Memory B cell (primary cell): ENCODE results near the gene RAB11A.
"Not testable (repeated sequence)": the region's sequence is repeated elsewhere in the genome, so short reads cannot be mapped to it uniquely, and the experiment has no call there.

Experiments used
- ATAC-seq: fragments of 150-1000 bp; cut with Tn5 transposase; 2 replicates; pipeline ENCODE4 v1.10.0; 2021; ENCODE audit warnings: low read depth, mild to moderate bottlenecking, moderate library complexity
- DNase-seq, 2 donors: peaks; one replicate each; pipeline ENCODE4 v3.0.0; 2022; ENCODE audit warnings: low spot score in 2 of 2
- H3K27ac Mint-ChIP-seq: one replicate; pipeline ENCODE4 v1.8.0; 2022; ENCODE audit warnings: mild to moderate bottlenecking, moderate library complexity, mixed read lengths
- H3K27me3 Mint-ChIP-seq: one replicate; pipeline ENCODE4 v1.8.0; 2022; ENCODE audit warnings: mixed read lengths
- H3K36me3 Mint-ChIP-seq: one replicate; pipeline ENCODE4 v1.8.0; 2022; ENCODE audit warnings: mild to moderate bottlenecking, mixed read lengths
- H3K4me1 Mint-ChIP-seq: one replicate; pipeline ENCODE4 v1.8.0; 2022; ENCODE audit warnings: mixed read lengths
- H3K4me3 Mint-ChIP-seq: one replicate; pipeline ENCODE4 v1.8.0; 2022; ENCODE audit warnings: mild to moderate bottlenecking, moderate library complexity, mixed read lengths
- H3K9me3 Mint-ChIP-seq: one replicate; pipeline ENCODE4 v1.8.0; 2022; ENCODE audit warnings: mixed read lengths

Gene RAB11A

DNA sequence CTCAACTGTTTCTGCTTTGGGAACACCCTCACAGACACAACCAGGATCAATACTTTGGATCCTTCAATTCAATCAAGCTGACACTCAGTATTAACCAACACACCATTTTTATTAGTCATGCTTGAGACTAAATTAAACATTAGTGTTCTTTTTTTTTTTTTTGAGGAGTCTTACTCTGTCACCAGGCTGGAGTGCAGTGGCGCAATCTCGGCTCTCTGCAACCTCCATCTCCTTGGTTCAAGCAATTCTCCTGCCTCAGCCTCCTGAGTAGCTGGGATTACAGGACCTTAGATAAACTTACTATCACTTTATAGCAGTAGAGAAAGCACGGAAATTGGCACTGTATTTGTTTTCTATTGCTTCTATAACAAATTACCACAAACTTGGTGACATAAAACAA is 2.0 kb upstream of the RAB11A start:
- no peaks in the 10 kb centered on the region for H3K36me3 Mint-ChIP-seq
- no peak overlapping the region for H3K4me3 Mint-ChIP-seq
- DNase-seq: no peak
- no peak for ATAC-seq
- H3K27me3 Mint-ChIP-seq: no peaks in the 10 kb centered on the region
- H3K4me1 Mint-ChIP-seq: peaks cover 20% of the 10 kb centered on the region
- no peak overlapping the region for H3K27ac Mint-ChIP-seq
- no peaks in the 10 kb centered on the region for H3K9me3 Mint-ChIP-seq

DNA sequence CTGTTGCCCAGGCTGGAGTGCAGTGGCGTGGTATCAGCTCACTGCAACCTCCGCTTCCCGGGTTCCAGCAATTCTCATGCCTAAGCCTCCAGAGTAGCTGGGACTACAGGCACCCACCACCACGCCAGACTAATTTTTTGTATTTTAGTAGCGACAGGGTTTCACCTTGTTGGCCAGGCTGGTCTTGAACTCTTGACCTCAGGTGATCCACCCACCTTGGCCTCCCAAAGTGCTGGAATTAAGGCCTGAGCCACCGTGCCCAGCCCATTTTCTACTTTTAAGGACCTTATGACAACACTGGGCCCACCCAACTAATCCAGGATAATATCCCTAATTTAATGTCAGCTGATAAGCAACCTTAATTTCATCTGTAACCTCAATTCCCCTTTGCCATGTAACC is 1.4 kb upstream of the RAB11A start:
- not testable (repeated sequence) for H3K4me3 Mint-ChIP-seq, H3K36me3 Mint-ChIP-seq
- H3K4me1 Mint-ChIP-seq: peaks cover 19% of the 10 kb centered on the region

GRCh38 chr15:65868546-65869125 is 655 bp upstream of the RAB11A start:
- peaks cover 19% of the 10 kb centered on the region for H3K4me1 Mint-ChIP-seq
- H3K9me3 Mint-ChIP-seq: no peaks in the 10 kb centered on the region
- no peaks in the 10 kb centered on the region for H3K27me3 Mint-ChIP-seq
- DNase-seq (no peak), ATAC-seq (no peak)
- no peaks in the 10 kb centered on the region for H3K36me3 Mint-ChIP-seq
- peak overlapping the region; percentile 96 for H3K27ac Mint-ChIP-seq
- peak overlapping the region; percentile 98 for H3K4me3 Mint-ChIP-seq

More for the DNA sequence above, 1.4 kb upstream of the RAB11A start:
- ATAC-seq, H3K9me3 Mint-ChIP-seq, H3K27ac Mint-ChIP-seq, H3K27me3 Mint-ChIP-seq, DNase-seq: not testable (repeated sequence)

GRCh38 chr15:65869954-65870871 is 922 bp downstream of the RAB11A start:
- Mint-ChIP-seq H3K27ac (peak overlapping the region; percentile 96), H3K4me1 (peaks cover 21% of the 10 kb centered on the region), H3K9me3 (no peaks in the 10 kb centered on the region), H3K36me3 (peaks cover 2% of the 10 kb centered on the region), H3K4me3 (peak overlapping the region; percentile 98), H3K27me3 (no peaks in the 10 kb centered on the region)
- DNase-seq: peak in 1 of 2 donors; percentile 20
- no peak for ATAC-seq

DNA sequence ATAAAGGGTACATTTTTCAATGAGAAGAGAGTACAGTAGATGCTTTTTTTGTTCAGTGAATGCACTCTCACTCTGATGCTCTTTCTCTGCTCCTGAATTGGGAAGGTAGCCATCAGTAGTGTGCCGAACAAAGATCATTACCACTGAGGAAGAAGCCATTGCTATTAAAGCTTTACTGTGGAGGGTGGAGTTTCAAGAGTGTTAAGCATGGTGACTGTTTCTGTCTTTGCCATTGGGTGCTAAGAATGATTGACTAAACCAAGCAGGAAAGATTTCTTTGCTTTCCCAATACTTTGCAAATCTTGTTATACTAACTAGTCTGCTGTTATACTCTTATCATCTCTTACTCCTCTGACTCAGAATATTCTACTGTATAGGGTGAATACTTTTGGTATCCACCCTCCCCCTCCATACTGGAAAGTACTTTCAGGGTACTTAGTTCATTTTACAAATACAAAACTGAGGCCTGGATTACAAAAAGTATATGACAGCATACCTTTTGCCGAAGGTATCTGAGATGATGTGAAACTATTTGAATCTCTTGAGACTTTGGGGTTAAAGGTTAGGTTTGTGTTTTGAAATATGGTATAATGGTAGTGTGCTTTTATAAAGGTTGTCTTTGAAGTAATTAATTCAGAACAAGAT is 1.7 kb downstream of the RAB11A start:
- Mint-ChIP-seq H3K36me3 (peaks cover 6% of the 10 kb centered on the region), H3K27ac (peak overlapping the region; percentile 96), H3K27me3 (no peaks in the 10 kb centered on the region), H3K9me3 (no peaks in the 10 kb centered on the region), H3K4me3 (peak overlapping the region; percentile 98), H3K4me1 (peaks cover 23% of the 10 kb centered on the region)
- ATAC-seq (no peak), DNase-seq (no peak)

DNA sequence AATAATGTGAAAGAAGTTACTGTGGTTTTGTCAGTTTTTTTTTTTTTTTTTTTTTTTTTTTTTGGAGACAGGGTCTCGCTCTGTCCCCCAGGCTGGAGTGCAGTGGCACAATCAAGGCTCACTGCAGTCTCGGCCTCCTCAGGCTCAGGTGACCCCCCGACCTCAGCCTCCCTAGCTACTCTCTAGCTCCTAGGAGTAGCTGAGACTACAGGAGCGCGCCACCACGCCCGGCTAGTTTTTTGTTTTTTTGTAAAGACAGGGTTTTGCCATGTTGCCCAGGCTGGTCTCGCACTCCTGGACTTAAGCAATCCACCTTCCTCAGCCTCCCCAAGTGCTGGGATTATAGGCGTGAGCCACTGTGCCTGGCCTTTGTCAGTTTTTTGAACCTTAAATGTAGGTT is 2.6 kb downstream of the RAB11A start:
- not testable (repeated sequence) for DNase-seq, H3K36me3 Mint-ChIP-seq, H3K9me3 Mint-ChIP-seq, H3K27ac Mint-ChIP-seq, ATAC-seq, H3K4me3 Mint-ChIP-seq, H3K27me3 Mint-ChIP-seq
- peaks cover 23% of the 10 kb centered on the region for H3K4me1 Mint-ChIP-seq

DNA sequence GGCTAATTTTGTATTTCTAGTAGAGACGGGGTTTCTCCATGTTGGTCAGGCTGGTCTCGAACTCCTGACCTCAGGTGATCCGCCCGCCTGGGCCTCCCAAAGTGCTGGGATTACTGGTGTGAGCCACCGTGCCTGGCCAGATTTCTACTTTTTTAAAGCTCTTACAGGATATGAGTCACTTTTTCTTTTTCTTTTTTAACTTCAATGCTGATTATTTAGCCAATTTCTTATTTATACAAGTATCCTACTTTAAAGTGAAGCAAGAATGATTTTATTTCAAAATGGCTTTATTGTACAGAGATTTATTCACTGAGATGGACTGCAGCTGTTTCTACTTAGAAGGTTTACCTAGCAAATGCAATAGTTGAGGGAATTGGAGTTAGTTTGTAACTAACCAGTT is 3.3 kb downstream of the RAB11A start:
- not testable (repeated sequence) for ATAC-seq, DNase-seq, H3K36me3 Mint-ChIP-seq, H3K4me3 Mint-ChIP-seq, H3K9me3 Mint-ChIP-seq, H3K27ac Mint-ChIP-seq, H3K27me3 Mint-ChIP-seq
- H3K4me1 Mint-ChIP-seq: peaks cover 23% of the 10 kb centered on the region

DNA sequence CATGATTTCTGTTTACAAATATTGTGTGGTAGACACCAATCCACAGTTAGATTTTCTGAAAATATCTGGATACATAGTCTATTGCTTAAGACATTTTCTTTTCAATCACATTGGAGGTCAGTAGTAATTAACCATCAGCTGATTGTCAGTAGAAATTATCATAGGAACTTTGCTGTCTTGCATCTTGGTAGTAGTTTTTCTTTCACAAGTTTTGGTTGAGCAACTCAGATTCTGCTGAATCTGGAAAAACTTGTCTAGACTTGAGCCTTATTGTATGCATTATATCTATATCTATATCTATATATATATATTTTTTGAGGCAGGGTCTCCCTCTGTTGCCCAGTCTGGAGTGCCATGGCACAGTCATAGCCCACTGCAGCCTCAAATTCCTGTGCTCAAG is 4.0 kb downstream of the RAB11A start:
- peaks cover 12% of the 10 kb centered on the region for H3K36me3 Mint-ChIP-seq
- no peak overlapping the region for H3K27ac Mint-ChIP-seq
- H3K9me3 Mint-ChIP-seq: no peaks in the 10 kb centered on the region
- no peaks in the 10 kb centered on the region for H3K27me3 Mint-ChIP-seq
- ATAC-seq (no peak), DNase-seq (no peak)
- H3K4me3 Mint-ChIP-seq: no peak overlapping the region
- peaks cover 23% of the 10 kb centered on the region for H3K4me1 Mint-ChIP-seq

GRCh38 chr15:65875458-65875857 is 6.2 kb downstream of the RAB11A start:
- Mint-ChIP-seq H3K36me3 (peaks cover 12% of the 10 kb centered on the region), H3K4me1 (peaks cover 15% of the 10 kb centered on the region), H3K27ac (no peak overlapping the region), H3K27me3 (no peaks in the 10 kb centered on the region), H3K9me3 (no peaks in the 10 kb centered on the region), H3K4me3 (no peak overlapping the region)
- DNase-seq (no peak), ATAC-seq (no peak)

GRCh38 chr15:65877749-65878148 is 8.5 kb downstream of the RAB11A start:
- H3K4me1 Mint-ChIP-seq: peaks cover 14% of the 10 kb centered on the region
- H3K9me3 Mint-ChIP-seq: no peaks in the 10 kb centered on the region
- H3K27me3 Mint-ChIP-seq: no peaks in the 10 kb centered on the region
- peaks cover 17% of the 10 kb centered on the region for H3K36me3 Mint-ChIP-seq
- no peak overlapping the region for H3K27ac Mint-ChIP-seq
- ATAC-seq (no peak), DNase-seq (no peak)
- no peak overlapping the region for H3K4me3 Mint-ChIP-seq

GRCh38 chr15:65881766-65882434 is 12.6 kb downstream of the RAB11A start:
- DNase-seq (no peak), ATAC-seq (no peak)
- Mint-ChIP-seq H3K27ac (peak overlapping the region; percentile 58), H3K36me3 (peaks cover 24% of the 10 kb centered on the region), H3K4me3 (no peak overlapping the region), H3K4me1 (peaks cover 28% of the 10 kb centered on the region), H3K9me3 (no peaks in the 10 kb centered on the region), H3K27me3 (no peaks in the 10 kb centered on the region)

GRCh38 chr15:65883571-65883970 is 14.3 kb downstream of the RAB11A start:
- no peak for DNase-seq
- peak overlapping the region; percentile 26 for H3K27ac Mint-ChIP-seq

DNA sequence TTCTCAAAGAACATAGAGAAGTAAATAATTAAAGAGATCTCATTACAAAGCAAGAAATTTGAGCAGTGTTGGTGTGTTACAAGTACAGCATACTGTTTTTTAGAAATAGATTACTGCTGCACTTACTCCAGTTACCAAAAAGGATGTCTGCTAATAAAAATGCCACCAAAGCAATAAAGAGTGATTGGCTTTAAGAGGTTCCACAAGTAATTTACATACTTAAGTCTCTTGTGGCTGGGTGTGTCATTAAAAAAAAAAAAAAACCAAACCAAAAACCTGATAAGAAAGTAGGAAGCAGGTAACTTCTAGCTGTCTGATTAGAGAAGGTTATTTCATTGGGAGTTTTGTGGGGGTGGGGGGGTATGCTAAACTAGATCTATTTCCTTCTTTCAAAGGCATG is 15.2 kb downstream of the RAB11A start:
- peak overlapping the region; percentile 70 for H3K27ac Mint-ChIP-seq
- H3K4me3 Mint-ChIP-seq: peak overlapping the region; percentile 14
- peaks cover 28% of the 10 kb centered on the region for H3K4me1 Mint-ChIP-seq

More at GRCh38 chr15:65883571-65883970, 14.3 kb downstream of the RAB11A start:
- no peak for ATAC-seq
- no peaks in the 10 kb centered on the region for H3K27me3 Mint-ChIP-seq
- peak overlapping the region; percentile 18 for H3K4me3 Mint-ChIP-seq
- no peaks in the 10 kb centered on the region for H3K9me3 Mint-ChIP-seq
- peaks cover 26% of the 10 kb centered on the region for H3K36me3 Mint-ChIP-seq
- peaks cover 28% of the 10 kb centered on the region for H3K4me1 Mint-ChIP-seq

More for the DNA sequence above, 15.2 kb downstream of the RAB11A start:
- H3K27me3 Mint-ChIP-seq: no peaks in the 10 kb centered on the region
- peaks cover 29% of the 10 kb centered on the region for H3K36me3 Mint-ChIP-seq
- H3K9me3 Mint-ChIP-seq: no peaks in the 10 kb centered on the region
- DNase-seq (peak in 1 of 2 donors; percentile 16), ATAC-seq (peak; percentile 92)
